NCI-H748 (cell line): ENCODE data around the gene MAGEL2.
A peak's percentile ranks its signal among the peaks of the same experiment; 100 is the strongest.
"Not testable (repeated sequence)": the region's sequence is repeated elsewhere in the genome, so short reads cannot be mapped to it uniquely, and the experiment has no call there.

Experiments
- DNase-seq: peaks from one replicate; lab custom pipeline; 2025; ENCODE audit not compliant: unreplicated experiment; lab: John Stamatoyannopoulos, UW

MAGEL2 gene

GRCh38 chr15:23616536-23616935 lies 31.1 kb downstream of the MAGEL2 start:
- DNase-seq, result peak; percentile 9

- no peak for DNase-seq
Measured at GRCh38 chr15:23606226-23606625, 41.4 kb downstream of the MAGEL2 start.

- no peak for DNase-seq
Measured at GRCh38 chr15:23602124-23602523, 45.5 kb downstream of the MAGEL2 start.

- no peak for DNase-seq
Measured at GRCh38 chr15:23599053-23599452, 48.6 kb downstream of the MAGEL2 start.

GRCh38 chr15:23597278-23597677 lies 50.4 kb downstream of the MAGEL2 start:
- not testable (repeated sequence) for DNase-seq

GRCh38 chr15:23596736-23597135 lies 50.9 kb downstream of the MAGEL2 start:
- no peak for DNase-seq

- DNase-seq, result no peak
Measured at GRCh38 chr15:23595368-23595767, 52.3 kb downstream of the MAGEL2 start.

GRCh38 chr15:23594252-23594770 lies 53.4 kb downstream of the MAGEL2 start:
- DNase-seq, result no peak
